HG03135 (cell line): ENCODE data around the gene CFAP57.
"Not testable (repeated sequence)": the region's sequence is repeated elsewhere in the genome, so short reads cannot be mapped to it uniquely, and the experiment has no call there.

ENCODE experiments used
- ATAC-seq: cut with Tn5 transposase; IDR thresholded peaks from one replicate; pipeline ENCODE4 v1.9.1; 2021; ENCODE audit warnings: mild to moderate bottlenecking, moderate library complexity; ENCODE audit not compliant: unreplicated experiment

The CFAP57 gene

DNA sequence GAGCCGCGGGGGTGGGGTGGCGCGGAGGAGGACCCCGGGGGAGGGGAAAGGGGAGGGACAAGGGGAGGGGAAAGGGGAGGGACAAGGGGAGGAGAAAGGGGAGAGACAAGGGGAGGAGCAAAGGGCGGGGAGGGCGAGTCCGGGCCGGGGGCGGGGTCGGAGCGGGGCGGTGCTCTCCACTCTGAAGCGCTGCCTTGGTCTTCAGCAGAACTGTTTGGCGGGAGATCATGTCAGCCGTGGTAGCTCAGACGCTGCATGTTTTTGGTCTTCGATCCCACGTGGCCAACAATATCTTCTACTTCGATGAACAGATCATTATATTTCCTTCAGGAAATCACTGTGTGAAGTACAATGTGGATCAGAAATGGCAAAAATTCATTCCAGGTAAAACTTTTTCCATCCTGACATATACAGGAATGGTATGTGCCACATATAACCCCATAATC is 420 bp downstream of the CFAP57 start:
- ATAC-seq: peak; percentile 47

DNA sequence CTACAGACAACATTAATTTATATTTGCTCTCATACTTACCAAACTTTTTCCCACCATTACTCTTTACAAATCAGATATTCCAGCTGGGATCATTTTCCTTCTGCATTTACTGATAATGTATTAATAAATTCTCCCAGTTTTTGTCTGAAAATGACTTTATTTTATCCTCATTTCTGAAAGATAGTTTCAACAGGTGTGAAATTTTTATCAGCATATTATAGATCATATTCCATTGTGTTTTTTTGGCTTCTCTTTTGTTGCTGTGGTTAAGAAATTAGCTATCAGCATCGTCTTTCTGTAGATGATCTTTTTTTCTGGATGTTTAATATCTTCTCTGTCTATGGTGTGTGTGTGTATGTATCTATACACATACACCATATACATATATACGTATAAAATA is 2.7 kb downstream of the CFAP57 start:
- ATAC-seq: no peak

DNA sequence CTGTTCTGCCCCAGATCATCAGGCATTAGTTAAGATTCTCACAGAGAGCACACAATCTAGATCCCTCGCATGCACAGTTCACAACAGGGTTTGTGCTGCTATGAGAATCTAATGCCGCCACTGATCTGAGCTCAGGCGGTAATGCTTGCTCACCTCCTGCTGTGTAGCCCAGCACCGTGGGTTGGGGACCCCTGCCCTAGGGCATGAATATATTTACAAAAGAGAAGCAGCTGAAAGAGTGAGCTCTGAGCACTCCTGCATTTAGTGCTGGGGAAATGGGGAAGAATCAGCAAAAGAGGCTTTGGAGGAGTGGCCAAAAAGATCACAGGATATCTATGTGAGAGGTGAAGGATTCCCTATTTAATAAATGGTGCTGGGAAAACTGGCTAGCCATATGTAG is 5.6 kb downstream of the CFAP57 start:
- ATAC-seq: no peak

DNA sequence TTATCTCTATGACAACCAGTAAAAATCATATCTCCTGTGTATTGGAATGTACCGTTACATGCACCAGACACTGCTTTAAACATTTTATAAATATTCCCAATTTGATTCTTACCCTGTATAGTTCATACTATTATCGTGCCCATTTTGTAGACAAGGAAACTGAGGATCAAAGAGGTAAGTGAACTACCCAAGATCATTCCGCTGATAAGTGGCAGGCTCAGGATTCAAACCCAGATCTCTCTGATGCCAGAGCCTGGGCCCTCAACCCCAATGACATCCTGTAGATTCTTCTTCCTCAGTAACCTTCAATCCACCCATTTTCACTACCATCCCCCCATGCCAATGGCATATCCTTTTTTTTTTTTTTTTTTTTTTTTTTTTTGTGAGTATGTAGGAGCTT is 12.3 kb downstream of the CFAP57 start:
- no peak for ATAC-seq

DNA sequence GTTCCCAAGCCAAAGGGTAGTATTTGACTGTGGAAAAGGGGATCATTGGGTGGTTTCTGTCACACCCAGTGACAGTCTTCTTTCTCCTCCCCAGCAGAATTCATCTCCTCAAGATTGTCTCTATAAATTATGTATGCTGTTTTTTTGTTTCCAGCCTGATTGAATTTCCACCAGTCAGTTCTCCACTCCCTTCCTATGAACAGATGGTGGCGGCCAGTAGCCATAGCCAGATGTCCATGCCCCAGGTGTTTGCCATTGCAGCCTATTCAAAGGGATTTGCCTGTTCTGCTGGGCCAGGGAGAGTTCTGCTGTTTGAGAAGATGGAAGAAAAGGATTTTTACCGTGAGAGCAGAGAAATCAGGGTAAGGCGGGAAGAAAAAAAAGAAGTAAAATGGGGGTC is 12.9 kb downstream of the CFAP57 start:
- no peak for ATAC-seq

DNA sequence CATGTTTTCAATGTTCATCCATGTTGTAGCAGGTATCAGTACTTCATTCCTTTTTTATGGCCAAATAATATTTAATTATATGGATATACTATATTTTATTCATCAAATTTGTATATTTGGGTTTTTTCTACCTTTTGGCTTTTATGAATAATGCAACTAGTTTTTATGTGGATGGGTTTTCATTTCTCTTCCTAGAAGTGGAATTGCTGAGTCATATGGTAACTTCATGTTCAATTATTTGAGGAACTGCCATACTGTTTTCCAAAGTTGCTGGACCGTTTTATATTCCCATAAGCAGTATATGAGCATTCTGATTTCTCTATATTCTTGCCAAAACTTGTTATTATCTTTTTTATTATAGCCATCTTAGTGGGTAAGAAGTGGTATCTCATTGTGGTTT is 16.0 kb downstream of the CFAP57 start:
- ATAC-seq: no peak

DNA sequence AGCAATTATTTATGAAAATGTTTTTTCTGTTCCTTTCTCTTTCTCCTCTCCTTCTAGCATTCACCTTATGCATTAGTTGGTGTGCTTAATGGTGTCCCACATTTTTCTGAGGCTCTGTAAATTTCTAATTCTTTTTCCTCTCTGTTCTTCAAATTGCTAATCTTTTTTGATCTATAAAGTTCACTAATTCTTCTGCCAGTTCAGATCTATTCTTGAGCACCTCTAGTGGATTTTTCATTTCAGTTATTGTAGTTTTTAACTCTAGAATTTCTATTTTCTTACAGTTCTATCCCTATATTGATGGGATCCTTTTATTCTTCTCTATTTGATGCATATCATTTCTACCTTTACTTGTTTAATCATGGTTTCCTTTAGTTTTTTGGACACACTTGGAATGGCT is 22.4 kb downstream of the CFAP57 start:
- no peak for ATAC-seq

DNA sequence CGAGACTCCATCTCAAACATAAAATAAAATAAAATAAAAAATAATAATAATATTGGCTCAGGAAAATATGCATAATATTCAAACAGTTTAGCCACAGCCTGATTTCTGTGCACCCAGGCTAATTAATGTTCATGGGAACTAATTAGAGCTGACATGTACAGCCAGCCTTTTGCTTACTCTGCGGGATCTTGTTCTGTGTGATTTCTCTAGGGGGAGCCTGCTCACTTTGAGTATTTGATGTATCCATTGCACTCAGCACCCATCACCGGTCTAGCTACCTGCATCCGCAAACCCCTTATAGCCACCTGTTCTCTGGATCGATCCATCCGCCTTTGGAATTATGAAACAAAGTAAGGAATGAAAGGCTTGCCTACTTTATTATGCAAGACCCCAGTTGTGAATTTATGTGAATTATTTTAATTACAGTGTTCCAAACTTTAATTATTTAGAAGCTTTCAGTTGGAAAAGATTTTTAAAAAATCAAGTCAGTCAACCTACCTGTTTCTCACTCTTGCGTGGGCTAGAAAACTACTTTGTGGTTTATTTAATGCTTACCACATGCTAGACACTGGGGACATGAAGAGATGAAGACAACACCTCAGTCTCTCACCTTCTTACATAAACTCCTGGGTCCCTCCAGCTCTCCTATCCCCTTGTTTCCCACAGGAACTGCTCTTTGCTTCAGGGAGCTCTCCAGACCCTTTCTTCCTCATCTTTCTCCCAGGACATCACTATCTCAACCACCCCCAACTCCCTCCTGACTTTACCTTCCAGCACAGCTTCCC is 25.4 kb downstream of the CFAP57 start:
- ATAC-seq: no peak

DNA sequence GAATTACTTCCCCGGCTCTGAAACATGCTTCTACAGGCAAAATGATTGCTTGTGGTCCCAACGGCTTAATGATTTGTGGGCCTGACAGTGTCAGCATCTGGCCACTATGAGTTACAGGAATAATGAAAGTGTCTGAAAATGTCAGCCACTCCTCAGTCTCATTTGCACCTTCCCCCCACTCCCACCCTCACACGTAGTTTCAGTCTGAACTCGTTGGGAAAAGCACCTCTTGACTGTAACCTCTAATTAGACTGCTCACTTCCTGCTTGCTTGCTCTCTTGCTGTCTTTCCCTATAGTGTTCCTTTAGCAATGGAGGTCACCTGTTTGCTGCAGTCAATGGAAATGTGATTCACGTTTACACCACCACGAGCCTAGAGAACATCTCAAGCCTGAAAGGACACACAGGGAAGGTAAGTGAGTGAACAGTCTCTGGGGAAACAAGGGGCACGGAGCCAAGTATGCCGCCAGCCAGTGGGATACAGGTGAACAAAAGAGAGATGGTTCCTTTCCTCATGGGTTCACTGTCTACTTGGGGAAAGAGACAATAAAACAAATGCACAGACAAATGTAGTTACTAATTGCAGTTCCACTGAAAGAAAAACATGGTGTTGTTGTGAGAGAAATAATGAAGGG is 27.1 kb downstream of the CFAP57 start:
- peak; percentile 70 for ATAC-seq

DNA sequence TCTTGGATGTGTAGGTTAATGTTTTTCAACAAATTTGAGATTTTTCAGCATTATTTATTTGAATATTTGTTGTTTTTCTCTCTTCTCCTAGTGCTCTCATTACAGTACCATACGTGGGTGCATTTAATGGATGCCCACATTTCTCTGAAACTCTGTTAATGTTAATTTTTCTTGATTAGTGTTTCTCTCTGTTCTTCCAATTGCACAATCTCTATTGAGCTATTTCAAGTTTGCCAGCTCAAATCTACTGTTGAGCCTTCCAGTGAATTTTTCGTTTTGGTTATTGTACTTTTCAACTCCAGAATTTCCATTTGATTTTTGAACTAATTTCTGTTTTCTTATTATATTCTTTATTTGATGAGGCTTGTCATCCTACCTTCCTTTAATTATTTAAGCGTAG is 31.7 kb downstream of the CFAP57 start:
- no peak for ATAC-seq

DNA sequence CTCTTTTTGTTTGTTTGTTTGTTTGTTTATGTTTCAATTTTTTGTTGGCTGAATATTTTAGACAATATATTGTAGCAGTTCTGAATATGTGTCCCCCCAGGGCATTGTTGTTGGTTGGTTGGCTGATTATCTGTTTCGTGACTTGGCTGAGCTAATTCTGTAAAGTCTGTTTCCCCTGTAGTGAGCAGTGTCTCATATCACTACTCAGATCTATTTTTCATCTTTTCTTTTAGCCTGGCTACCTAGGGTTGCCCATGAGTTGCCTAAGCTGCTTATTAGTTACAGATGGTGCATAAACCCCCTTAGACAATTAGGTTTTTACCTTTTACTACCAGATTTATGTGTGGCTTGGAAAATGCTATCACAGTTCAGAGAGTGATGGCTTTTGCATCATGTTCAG is 32.3 kb downstream of the CFAP57 start:
- ATAC-seq: no peak

DNA sequence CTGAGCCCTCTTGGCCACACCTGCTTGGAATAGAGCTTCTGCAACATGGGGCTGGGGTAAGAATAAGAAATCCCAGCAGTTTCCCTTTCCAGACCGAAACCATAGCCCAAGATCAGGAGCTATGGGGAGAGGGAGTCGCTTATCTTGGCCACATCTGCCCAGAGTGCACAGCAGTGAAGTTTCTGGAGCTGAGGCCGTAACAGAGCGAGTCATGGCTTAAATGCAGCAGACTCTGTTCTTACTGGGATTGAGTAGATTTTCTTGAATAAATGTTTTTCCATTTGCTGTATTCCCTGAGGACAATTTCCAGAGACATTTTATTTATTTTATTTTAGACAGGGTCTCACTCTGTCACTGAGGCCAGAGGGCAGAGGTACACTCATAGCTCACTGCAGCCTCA is 33.5 kb downstream of the CFAP57 start:
- no peak for ATAC-seq

DNA sequence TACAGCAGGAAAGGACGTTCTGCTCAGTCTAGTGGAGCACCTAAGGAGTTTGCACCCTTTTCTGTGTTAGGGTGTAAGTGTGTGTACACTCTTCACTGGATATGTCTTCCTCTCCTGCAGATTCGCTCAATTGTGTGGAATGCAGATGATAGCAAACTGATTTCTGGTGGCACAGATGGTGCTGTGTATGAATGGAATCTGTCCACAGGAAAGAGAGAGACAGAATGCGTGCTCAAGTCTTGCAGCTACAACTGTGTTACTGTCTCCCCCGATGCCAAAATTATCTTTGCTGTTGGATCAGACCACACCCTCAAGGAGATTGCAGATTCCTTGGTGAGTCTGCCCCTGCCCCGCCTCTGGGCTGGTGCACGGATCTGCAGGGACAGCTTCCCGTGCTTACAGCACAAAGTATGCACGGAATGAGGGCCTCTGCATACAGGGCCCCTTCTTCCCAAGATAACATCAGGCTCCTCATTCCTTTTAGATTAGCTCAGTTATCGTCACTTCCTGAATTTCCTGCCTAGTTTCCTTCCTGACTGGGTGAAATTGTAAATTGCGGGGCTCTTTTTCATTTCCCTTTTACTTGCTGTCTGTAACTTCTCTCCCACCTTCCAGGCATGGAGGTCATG is 34.6 kb downstream of the CFAP57 start:
- ATAC-seq: no peak

DNA sequence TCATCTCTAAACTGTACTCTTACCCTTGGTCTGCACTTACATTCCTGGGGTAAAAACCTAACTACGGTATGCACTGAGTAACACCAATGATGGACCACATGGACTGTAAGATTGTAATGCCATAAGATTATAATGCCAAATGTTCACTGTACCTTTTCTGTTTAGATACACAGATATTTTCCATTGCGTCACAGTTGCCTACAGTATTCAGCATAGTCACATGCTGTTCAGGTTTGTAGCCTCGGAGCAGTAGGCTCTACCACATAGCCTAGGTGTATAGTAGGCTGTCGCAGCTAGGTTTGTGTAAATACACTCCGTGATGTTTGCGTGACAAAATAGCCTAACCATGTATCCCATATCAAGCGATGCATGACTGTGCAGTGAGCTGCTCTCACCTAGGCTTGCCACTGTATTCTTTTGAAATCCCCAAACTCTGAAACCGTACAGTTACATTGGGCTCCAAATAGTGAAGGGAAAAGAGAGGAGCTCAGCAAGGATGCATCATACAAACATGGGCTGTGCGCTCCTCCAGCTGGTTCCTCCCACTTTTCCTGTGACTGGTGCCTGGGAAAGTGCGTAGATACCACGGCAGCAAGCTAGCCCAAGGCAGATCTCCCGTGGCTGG is 35.2 kb downstream of the CFAP57 start:
- ATAC-seq: no peak

DNA sequence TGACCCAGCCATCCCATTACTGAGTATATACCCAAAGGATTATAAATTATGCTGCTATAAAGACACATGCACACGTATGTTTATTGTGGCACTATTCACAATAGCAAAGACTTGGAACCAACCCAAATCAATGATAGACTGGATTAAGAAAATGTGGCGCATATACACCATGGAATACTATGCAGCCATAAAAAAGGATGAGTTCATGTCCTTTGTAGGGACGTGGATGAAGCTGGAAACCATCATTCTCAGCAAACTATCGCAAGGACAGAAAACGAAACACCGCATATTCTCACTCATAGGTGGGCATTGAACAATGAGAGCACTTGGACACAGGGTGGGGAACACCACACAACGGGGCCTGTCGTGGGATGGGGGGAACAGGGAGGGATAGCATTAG is 36.1 kb downstream of the CFAP57 start:
- ATAC-seq: not testable (repeated sequence)

DNA sequence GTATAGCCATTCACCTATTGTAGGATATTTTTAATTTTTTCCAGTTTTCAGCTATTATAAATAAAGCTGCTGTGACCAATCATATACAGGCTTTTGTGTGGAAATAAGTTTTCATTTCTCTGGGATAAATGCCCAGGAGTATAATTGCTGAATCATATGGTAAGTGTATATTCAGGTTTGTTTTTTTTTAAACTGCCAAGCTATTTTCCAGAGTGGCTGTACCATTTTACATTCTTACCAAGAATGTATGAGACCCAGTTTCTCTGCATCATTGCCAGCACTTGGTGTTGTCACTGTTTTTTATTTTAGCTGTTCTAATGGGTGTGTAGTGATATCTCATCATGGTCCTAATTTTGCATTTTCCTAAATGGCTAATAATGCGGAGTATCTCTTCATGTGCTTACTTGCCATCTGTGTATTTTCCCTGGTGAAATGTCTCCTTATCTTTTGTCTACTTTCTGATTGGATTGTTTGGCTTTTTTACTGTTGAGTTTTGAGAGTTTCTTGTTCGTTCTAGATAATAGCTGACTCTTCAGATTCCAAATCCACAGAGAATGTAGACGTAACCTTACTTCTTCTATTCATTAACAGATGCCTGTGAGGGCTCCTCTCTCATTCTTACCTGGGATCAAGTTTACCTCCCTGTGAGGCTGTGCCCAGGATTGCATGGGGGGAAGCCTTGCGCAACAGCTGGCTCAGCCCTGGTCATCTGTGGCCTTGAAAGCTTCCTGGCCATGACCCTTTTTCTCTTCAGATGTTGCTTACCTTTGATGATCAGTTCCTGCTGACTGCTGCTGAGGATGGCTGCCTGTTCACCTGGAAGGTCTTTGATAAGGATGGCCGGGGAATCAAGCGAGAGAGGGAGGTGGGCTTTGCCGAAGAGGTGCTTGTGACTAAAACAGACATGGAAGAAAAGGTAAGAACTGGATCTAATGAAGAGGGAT is 42.6 kb downstream of the CFAP57 start:
- no peak for ATAC-seq

DNA sequence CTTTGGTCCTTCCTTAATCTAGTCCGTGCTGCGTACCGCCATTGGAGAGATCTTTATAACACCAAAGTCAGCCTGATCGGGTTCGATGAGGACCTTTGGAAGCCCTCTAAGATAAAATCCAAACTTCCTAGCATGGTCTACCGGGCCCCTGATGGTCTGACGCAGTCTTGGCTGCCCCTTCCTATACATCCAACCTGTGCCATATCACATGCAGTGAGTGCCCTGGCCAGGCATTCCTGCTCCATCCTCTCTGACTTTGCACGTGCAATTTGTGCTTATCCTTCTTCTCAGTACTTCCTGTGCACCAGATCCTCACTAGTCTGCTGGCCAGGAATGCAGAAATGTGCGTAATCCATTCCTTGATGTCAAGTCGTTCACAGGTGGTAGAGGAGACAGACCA is 45.6 kb downstream of the CFAP57 start:
- no peak for ATAC-seq

DNA sequence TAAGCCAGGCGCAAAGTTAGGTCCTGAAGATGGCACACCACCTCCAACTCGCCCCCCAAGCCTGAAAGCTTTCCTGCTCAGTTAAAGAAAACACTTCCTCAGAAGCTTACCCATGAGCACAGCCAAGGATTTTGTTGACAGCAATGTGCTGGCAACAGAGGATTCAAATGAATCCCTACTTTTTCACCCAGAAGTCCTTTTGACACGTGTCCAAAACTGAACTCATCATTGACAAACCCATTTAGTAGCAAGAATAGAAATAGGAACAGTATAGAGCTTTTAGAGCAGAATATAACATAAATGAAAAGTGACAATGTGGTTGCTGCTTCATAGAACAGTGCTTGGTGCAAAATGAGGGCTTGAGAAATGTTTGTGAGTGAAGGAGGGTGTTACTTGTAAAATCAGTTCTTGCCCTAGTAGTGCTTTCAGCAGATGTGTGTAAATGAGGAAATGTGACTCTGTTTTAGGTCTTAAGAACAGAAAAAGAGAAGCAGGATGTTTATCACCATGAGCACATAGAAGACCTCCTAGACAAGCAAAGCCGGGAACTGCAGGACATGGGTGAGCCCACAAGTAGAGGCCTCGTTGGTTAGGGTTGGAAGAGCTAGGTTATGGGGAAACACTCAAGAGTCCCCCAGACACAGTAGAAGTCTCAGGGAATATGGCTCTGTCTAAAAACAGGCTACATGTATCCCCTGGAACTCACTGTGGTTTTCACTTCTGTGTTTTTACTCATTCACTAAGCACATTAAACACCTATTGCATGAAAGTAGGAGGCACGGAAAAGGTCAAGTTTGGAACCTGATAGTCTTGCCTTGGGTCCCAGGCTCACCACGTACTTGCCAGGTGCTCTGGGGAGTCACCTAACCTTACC is 49.0 kb downstream of the CFAP57 start:
- peak; percentile 69 for ATAC-seq

DNA sequence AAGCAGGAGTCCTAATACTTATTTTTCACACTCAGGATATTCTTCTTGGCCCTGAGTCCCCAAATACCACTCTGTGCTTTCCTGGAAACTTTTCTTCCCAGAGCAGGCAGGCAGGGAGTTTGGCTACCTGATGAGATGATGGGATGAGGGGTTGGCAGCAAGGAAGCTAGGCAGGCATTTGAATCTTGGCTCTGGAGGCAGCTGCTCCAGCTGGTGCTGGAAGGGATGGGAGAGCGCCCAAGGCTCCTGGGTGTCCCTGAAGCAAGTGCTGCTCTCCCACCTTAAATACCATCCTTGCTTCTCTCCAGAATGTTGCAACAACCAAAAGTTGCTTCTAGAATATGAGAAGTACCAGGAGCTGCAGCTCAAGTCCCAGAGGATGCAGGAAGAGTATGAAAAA is 49.7 kb downstream of the CFAP57 start:
- no peak for ATAC-seq

DNA sequence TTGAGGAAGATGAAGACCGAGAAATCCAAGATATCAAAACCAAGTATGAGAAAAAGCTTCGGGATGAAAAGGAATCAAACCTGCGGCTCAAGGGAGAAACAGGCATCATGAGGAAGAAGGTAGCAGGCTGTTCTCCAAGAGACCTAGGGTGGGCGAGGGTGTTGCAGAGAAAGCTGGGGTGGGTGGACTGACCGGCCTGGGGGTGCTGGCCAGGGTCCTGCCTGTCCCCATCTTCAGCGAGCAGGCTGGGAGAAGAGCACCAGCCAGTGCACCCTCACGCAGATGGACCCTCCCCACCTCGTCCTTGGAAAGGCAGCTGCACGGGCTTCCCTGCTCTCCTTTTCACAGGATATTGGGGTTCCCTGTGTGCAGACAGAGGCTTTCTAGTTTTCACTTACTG is 50.7 kb downstream of the CFAP57 start:
- ATAC-seq: no peak
